Stimulated activated naive CD8-positive, alpha-beta T cell treated with anti-CD3 and anti-CD28 coated beads, Interleukin-15, Interleukin-2, amounts not matched to agents 100 ng/mL and 50 ng/mL, for 24 hours (primary cell): Measurements from ENCODE around the gene TMBIM1.

ENCODE experiments used
- H3K27ac Mint-ChIP-seq: one replicate; pipeline ENCODE4 v1.8.0; 2021; ENCODE audit warnings: mild to moderate bottlenecking, mixed read lengths
- H3K27me3 Mint-ChIP-seq: one replicate; pipeline ENCODE4 v1.8.0; 2021; ENCODE audit warnings: mixed read lengths
- H3K36me3 Mint-ChIP-seq: one replicate; pipeline ENCODE4 v1.8.0; 2021; ENCODE audit warnings: low read depth, mixed read lengths
- H3K4me1 Mint-ChIP-seq: one replicate; pipeline ENCODE4 v1.8.0; 2021; ENCODE audit warnings: low read depth, mixed read lengths
- H3K4me3 Mint-ChIP-seq: one replicate; pipeline ENCODE4 v1.8.0; 2021; ENCODE audit warnings: mild to moderate bottlenecking, mixed read lengths
- H3K9me3 Mint-ChIP-seq: one replicate; pipeline ENCODE4 v1.8.0; 2021; ENCODE audit warnings: mixed read lengths

The TMBIM1 gene, protein sequence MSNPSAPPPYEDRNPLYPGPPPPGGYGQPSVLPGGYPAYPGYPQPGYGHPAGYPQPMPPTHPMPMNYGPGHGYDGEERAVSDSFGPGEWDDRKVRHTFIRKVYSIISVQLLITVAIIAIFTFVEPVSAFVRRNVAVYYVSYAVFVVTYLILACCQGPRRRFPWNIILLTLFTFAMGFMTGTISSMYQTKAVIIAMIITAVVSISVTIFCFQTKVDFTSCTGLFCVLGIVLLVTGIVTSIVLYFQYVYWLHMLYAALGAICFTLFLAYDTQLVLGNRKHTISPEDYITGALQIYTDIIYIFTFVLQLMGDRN

DNA sequence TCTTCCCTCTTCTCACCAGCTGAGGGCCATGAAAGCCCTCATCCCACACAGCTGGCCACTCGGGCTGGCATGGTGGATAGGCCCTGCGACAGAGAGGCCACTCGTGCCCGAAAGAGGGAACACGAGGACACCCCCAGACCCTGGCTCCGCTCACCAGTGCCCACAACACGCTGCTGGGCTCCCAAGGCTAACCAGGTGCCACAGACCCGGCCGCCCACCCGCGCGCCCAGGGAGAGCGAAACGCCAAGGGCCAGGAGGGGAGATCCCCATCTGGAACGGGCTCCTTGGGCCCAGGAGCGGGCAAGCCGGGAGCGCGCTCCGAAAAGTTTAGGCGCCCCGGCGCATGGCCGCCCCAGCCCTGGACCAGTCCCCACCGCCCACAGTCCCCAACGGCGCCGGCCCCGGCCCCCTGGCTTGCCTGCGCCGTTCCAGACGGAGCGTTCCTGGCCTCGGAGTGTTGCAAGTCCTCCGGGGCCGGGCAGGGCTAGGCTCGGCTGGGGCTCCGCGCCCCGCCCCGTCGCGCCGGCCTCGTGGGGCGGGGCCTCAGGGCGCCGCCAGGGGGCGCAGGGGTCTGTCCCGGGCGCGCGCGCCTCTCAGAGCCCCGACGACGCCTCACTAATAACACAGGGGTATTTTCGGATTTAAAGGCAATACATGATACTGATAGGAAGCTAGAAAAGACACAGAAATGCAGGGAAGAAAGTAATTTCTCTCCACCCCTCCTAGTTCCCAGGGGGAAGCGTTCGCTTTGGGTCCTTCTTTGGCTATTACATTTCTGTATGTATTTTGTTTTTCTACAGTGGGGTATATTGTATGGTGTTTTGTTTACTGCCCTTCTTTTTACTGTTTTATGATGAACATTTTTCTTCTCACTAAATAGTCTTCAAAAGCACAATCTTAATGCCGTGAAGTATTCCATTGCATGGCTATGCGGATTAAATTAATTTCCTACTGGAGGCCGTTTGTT is at the start of gene TMBIM1:
Gene TMBIM1 (minus strand): TSS at position 456 of the 967 bp plus-strand sequence. CDS start 10,362 bp downstream, outside the sequence.
- H3K36me3 Mint-ChIP-seq: peaks cover 4% of the 10 kb centered on the region
- peak within 1 kb of the TSS; percentile 89 for H3K27ac Mint-ChIP-seq
- no peaks in the 10 kb centered on the region for H3K9me3 Mint-ChIP-seq
- H3K27me3 Mint-ChIP-seq: no peaks in the 10 kb centered on the region
- peaks cover 59% of the 10 kb centered on the region for H3K4me1 Mint-ChIP-seq
- H3K4me3 Mint-ChIP-seq: peak within 1 kb of the TSS; percentile 86

GRCh38 chr2:218341381-218341780 is 49.1 kb upstream of the TMBIM1 start:
- Mint-ChIP-seq H3K4me1 (no peaks in the 10 kb centered on the region), H3K36me3 (no peaks in the 10 kb centered on the region), H3K27me3 (no peaks in the 10 kb centered on the region), H3K27ac (no peak overlapping the region), H3K9me3 (no peaks in the 10 kb centered on the region), H3K4me3 (no peak overlapping the region)

GRCh38 chr2:218340656-218341055 is 48.4 kb upstream of the TMBIM1 start:
- Mint-ChIP-seq H3K9me3 (no peaks in the 10 kb centered on the region), H3K36me3 (no peaks in the 10 kb centered on the region), H3K27ac (peak overlapping the region; percentile 16), H3K4me3 (no peak overlapping the region), H3K4me1 (no peaks in the 10 kb centered on the region), H3K27me3 (no peaks in the 10 kb centered on the region)

GRCh38 chr2:218334531-218334930 is 42.2 kb upstream of the TMBIM1 start:
- peaks cover 17% of the 10 kb centered on the region for H3K4me1 Mint-ChIP-seq
- H3K27me3 Mint-ChIP-seq: no peaks in the 10 kb centered on the region

DNA sequence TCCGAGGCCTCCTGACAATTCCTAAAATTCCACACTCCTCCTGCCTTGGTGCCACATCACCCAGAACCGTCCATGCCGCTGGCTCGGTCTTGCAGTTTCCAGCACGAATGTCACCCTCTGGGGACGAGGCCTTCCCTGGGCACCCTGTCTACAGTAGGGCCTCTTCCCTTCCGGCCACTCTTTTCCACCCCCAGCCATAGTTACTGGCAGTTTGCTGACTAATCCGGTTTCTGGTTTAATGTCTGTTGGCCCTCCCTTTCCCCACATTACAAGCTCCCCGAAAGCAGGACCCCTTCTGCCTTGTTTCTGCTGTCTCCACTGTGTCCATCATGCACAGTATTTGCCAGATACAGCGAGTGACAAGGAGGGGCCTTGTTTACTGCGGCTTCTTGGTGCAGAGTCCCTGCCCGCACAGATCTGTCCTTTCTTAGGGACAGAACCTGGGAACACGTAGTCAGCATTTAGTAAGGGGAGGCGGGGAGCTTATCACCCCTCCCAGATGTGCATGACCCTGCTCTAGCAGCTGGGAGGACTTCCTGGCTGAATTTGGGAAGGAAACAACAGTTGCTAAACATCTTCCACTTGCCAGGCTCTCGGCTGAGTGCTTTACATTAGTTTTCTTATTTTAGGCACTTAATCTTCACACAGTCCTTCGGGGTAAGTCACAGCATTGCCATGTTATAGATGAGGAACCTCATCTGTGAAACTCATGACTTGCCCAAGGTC is 40.8 kb upstream of the TMBIM1 start:
- peak overlapping the region; percentile 47 for H3K4me3 Mint-ChIP-seq
- H3K27ac Mint-ChIP-seq: no peak overlapping the region
- no peaks in the 10 kb centered on the region for H3K27me3 Mint-ChIP-seq

More at GRCh38 chr2:218334531-218334930, 42.2 kb upstream of the TMBIM1 start:
- no peaks in the 10 kb centered on the region for H3K9me3 Mint-ChIP-seq
- H3K4me3 Mint-ChIP-seq: no peak overlapping the region
- H3K36me3 Mint-ChIP-seq: no peaks in the 10 kb centered on the region
- H3K27ac Mint-ChIP-seq: no peak overlapping the region

GRCh38 chr2:218332288-218332687 is 40.0 kb upstream of the TMBIM1 start:
- Mint-ChIP-seq H3K36me3 (no peaks in the 10 kb centered on the region), H3K4me1 (peaks cover 18% of the 10 kb centered on the region), H3K27ac (no peak overlapping the region), H3K9me3 (no peaks in the 10 kb centered on the region), H3K4me3 (no peak overlapping the region), H3K27me3 (no peaks in the 10 kb centered on the region)

More for the DNA sequence above, 40.8 kb upstream of the TMBIM1 start:
- H3K36me3 Mint-ChIP-seq: no peaks in the 10 kb centered on the region
- peaks cover 18% of the 10 kb centered on the region for H3K4me1 Mint-ChIP-seq
- H3K9me3 Mint-ChIP-seq: no peaks in the 10 kb centered on the region

GRCh38 chr2:218331745-218332144 is 39.4 kb upstream of the TMBIM1 start:
- Mint-ChIP-seq H3K9me3 (no peaks in the 10 kb centered on the region), H3K27me3 (no peaks in the 10 kb centered on the region), H3K36me3 (no peaks in the 10 kb centered on the region), H3K27ac (no peak overlapping the region), H3K4me1 (peaks cover 18% of the 10 kb centered on the region), H3K4me3 (no peak overlapping the region)

DNA sequence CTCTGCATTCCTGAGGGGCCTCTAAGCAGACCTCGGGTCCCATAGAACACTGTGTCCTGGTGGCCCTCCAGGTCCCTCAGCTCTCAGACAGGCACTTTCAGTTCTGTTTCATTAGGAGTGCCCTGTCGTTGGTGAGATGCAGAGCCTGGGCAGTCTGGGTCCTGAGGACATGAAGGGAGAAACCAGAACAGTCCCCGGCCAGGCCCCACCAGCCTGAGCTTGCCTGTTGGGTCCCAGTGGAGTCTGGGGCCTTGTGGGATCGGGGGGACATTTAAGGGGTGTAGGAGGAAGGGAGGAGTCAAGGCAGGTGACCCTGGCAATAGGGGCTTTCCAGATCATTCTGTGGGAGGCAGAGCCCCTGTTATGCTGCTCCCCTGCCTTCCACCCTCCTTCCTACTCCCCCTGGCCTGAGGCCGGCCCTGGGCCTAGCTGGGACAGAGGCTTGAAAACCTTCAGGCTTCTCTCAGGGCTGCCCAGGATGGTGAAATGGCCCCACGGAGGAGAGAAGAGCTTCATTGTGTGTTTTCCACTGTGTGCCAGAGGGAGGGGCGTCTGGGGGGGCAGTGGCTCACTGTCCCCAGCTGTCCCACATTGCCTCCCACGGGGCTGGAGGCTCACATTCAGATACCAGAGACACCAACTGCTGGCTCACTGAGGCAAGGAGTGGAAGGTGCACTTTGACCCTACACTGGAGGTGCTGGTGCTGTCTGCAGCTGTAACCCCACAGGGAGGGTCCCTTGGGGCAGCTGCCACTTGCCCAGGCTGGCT is 37.7 kb upstream of the TMBIM1 start:
- Mint-ChIP-seq H3K9me3 (no peaks in the 10 kb centered on the region), H3K4me3 (no peak overlapping the region), H3K36me3 (no peaks in the 10 kb centered on the region), H3K27me3 (no peaks in the 10 kb centered on the region), H3K4me1 (peaks cover 18% of the 10 kb centered on the region), H3K27ac (peak overlapping the region; percentile 36)

DNA sequence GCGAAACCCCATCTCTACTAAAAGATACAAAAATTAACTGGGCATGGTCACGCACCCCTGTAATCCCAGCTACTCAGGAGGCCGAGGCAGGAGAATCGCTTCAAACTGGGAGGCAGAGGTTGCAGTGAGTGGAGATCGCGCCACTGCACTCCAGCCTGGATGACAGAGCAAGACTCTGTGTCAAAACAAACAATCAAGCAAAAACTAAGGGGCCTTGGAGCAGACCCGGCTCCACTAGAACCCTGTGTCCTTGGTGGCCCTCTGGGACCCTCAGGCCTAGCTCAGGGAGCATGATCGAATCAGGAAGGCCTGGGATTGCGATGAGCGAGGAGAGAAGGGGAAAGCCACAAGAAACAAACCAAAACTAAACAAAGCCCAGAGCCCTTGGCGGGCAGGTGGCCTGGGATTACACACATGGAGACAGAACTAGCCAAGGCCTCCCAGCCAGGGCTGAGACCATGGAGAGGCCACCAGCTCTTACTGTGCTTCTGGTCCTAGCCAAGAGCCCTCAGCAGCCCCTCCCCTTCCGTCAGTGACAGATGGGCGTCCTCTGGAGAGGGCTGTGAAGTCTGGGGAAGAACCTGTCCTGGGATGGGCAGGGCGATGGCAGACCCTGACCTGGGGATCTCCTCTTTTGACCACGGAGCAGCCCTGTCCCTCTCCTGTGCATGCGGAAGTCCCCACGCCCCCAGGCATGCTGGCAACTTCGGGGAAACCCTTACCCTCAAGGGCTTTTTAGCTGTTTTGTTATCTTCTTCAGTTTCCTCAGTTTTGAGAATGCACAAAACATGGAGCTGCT is 36.9 kb upstream of the TMBIM1 start:
- Mint-ChIP-seq H3K27me3 (peaks cover 2% of the 10 kb centered on the region), H3K9me3 (no peaks in the 10 kb centered on the region), H3K27ac (peak overlapping the region; percentile 36), H3K4me1 (peaks cover 19% of the 10 kb centered on the region), H3K36me3 (no peaks in the 10 kb centered on the region), H3K4me3 (no peak overlapping the region)

DNA sequence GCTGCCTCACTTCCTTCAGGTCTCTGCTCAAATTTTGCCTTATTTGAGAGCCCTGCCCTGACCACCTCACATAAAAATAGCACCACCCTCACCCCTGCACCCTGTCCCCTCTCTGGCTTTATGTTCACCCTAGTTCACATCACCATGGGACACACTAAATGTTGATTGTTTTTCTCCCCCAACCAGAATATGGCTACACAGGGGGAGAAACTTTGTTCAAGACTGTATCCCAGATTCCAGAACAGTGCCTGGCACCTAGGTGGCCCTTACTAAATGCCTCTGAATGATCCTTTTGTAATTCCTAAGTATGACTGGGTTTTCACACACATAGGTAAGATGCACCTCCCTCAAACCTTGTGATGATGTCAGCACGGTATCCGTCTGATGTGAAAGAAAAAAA is 36.0 kb upstream of the TMBIM1 start:
- H3K9me3 Mint-ChIP-seq: no peaks in the 10 kb centered on the region
- H3K27ac Mint-ChIP-seq: no peak overlapping the region
- peaks cover 8% of the 10 kb centered on the region for H3K27me3 Mint-ChIP-seq
- no peak overlapping the region for H3K4me3 Mint-ChIP-seq
- H3K36me3 Mint-ChIP-seq: no peaks in the 10 kb centered on the region
- peaks cover 28% of the 10 kb centered on the region for H3K4me1 Mint-ChIP-seq

- H3K27ac Mint-ChIP-seq: no peak overlapping the region
- H3K4me3 Mint-ChIP-seq: no peak overlapping the region
- H3K4me1 Mint-ChIP-seq: peaks cover 27% of the 10 kb centered on the region
- H3K27me3 Mint-ChIP-seq: peaks cover 8% of the 10 kb centered on the region
- H3K36me3 Mint-ChIP-seq: no peaks in the 10 kb centered on the region
- H3K9me3 Mint-ChIP-seq: no peaks in the 10 kb centered on the region
Observed at GRCh38 chr2:218327451-218328210, 35.3 kb upstream of the TMBIM1 start.

DNA sequence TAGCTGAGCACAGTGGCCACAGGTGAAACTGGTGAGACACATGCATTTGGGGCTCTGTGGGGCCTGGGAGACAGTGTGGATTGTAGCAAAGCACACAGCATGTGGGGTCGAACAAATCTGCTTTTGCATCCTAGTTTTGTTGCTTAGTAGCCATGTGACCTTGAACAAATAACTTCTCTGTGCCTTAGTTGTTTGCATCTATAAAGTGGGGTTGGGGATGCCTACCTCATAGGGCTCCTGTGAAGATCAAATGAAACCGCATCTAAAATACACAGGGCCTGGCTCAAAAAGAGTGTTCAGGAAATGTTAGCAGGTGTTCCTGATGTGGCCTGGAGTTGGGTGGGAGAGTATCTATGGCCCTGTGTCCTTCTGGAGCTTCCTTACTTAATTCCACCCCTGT is 34.0 kb upstream of the TMBIM1 start:
- Mint-ChIP-seq H3K4me1 (peaks cover 23% of the 10 kb centered on the region), H3K27me3 (peaks cover 8% of the 10 kb centered on the region), H3K36me3 (no peaks in the 10 kb centered on the region), H3K27ac (no peak overlapping the region), H3K9me3 (no peaks in the 10 kb centered on the region), H3K4me3 (no peak overlapping the region)

DNA sequence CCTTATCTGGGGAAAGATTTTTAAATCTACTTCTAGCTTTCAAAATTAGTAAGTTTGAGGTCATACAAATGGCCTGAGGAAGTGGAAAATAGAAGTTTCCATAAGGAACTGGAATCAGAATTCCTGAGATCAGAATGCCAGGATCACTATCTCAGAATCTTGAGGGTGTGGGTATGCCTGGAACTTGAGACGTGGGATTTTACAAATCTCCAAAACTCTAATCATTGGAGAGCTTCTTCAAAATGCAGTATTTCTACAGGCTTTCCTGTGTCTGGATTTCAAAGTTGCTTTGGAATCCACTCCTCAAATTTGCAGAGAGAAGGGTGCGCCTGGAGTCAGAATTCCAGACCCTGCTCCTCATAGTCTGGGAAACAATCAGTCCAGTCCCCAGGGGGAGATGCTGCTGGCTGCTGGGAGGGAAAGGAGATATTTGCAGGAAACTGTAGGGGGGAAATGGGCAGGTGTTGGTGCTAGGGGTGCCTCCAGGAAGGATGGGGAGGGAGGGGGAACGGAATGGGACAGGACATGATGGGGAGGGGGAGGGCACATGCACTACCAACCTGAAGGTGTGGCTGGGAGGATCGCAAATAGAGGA is 33.4 kb upstream of the TMBIM1 start:
- no peak overlapping the region for H3K27ac Mint-ChIP-seq
- H3K27me3 Mint-ChIP-seq: peaks cover 8% of the 10 kb centered on the region
- H3K36me3 Mint-ChIP-seq: no peaks in the 10 kb centered on the region
- H3K4me3 Mint-ChIP-seq: no peak overlapping the region
- no peaks in the 10 kb centered on the region for H3K9me3 Mint-ChIP-seq
- peaks cover 30% of the 10 kb centered on the region for H3K4me1 Mint-ChIP-seq
